ENCODE results near the gene DDX41.

Gene DDX41

DNA sequence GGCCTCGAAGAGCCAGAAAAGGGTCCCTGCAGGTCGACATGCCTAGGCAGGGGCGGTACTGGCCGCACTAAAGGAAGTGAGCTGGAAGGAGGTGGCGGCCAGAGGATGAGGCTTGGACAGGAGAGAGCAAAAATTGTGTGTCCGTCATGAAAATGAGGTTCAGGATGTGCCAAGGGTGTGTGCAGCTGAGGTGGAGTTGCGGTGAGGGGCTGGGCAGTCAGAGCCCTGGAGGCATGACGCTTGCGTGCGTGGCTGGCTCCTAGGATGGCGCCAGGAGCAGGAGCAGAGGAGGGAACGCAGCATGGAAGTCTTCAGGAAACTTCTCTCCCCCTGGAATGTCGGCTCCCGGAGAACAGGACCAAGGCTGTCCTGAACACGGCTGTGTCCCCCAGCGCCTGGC is 13.9 kb downstream of the DDX41 start:
- in situ Hi-C loops (cut with MboI; ENCODE audit: low pct_unique_long_range_greater_than_20kb, low sequenced_read_pairs), result no loop called here
- no peak for DNase-seq

DNA sequence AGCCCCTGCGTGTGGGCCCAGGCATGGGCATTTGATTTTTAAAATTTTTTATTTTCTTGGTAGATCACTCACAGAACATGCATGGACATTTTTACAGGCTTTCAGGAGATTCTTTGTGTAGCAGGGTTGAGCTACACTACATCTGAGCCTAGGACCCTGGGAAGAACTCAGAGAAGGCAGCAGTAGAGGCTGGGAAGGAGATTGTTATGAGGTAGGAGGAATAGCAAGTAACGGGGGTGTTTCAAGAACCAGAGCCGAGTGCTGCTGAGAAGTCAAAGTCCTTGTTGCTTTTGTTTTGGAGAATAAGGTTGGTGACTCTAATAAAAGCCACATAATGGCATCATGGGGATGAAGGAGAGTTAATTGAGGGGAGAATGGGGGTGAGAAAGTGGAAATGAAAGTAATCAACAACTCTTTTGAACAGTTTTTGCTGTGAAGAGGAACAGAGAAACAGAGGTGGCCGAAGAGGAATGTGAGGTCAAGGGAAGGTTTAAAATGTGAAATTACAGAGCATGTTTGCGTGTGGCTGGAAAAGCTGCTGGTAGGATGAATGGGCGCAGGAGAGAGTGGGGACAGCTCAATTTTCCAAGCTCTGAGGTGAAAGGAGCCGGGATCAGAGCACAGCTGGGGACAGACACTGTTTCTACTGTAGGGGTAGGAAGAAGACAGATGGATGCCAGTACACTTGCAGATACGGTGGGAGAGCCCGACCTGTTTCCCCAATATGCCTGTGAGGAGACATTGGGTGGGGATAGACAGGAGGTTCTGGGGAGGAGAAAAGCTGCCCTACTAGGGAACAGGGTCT is 14.7 kb downstream of the DDX41 start:
- DNase-seq, result no peak
- in situ Hi-C loops (cut with MboI; ENCODE audit: low pct_unique_long_range_greater_than_20kb, low sequenced_read_pairs), result no loop called here

DNA sequence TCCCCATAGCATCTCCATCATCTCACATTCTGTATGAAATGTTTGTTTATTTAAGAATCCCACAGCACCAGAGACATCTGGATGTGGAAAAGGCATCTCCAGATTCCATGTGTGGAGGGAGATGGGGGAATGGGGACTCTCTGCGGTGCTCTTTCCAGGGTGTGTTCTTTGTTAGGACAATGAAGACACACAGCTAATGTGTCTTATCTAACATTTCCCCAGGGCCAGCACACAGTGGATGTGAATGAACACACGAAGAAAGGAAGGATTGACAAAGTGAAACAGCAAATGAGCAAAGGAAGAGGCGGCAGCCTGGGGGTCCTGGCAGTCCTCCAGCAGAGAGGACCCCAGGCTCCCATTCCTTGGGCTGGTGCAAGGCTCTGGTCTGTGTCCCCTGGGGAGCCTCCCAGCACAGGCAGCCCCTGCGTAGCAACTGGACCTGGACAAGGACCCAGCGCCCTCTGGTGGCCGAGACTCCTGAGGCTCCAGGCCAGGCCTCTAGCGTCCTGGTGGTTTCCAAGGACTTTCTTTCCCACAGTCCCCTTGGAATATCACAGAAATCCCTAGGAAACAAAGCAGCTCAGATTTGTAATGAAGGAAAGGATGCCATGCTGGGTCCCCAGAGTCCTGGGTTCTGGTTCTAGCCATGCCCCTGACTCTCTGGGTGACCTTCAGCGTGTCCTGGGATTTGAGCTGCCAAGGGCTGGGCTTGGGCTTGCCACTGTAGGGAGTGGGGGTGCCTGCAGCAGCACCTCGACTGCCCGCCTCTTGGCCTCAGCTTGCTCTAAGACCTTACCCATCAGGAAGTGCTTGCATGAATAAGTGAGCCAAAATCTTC is 15.9 kb downstream of the DDX41 start:
- DNase-seq, result peak; percentile 78
- in situ Hi-C loops (cut with MboI; ENCODE audit: low pct_unique_long_range_greater_than_20kb, low sequenced_read_pairs), result no loop called here

DNA sequence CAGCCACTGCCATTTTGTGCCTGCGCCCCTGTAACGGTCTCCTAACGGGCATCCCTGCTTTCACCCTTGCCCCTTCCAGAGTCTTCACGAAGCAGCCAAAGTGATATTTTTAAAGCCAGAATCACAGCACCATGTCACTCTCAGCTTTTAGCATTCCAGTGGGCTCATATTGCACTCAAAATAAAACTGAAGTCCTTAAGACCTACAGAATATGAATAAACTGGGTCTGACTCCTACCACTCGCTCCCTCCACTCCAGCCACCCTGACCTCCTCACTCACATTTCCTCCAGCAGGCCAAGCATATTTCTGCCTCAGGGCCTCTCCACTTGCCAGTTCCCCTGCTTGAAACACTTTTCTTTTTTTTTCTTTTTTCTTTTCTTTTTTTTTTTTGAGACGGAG is 16.9 kb downstream of the DDX41 start:
- DNase-seq, result no peak
- in situ Hi-C loops (cut with MboI; ENCODE audit: low pct_unique_long_range_greater_than_20kb, low sequenced_read_pairs), result no loop called here

DNA sequence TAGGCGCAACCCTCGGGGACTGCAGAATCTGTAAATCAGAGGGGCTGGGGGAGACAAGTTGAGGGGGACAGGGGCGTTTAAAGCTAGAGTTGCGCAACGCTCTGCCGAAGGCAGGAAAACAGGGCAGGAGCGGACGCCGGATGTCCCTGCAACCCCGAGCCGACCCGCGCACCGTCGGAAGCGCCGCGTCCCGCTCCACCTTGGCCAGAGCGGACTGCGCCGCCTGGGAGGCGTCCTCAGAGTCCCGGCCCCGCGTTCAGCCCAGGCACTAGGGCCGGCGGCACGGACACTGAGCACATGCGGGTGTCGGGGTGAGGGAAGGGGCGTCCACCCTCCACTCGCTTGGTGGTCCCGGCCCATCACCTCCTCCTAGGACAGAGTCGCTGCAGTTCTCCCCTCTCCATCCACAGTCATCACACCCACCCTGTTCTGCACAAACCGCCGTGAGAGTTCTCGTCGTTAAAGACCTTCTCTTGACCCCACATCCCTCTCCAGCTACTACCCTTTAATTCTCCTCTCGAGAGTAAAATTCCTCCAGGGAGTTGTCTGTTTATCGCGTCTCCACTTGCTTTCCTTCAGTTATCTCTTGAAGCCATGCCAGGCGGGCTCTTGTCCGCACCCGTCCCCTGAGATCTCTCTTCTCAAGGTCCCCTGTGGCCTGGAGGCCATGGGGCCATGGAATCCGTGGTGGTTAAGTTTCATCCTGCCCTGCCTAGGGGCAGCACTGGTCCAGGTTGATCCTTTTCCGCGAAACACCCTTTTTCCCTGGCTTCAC is 18.6 kb downstream of the DDX41 start:
- DNase-seq, result no peak
- in situ Hi-C loops (cut with MboI; ENCODE audit: low pct_unique_long_range_greater_than_20kb, low sequenced_read_pairs), result no loop called here

DNA sequence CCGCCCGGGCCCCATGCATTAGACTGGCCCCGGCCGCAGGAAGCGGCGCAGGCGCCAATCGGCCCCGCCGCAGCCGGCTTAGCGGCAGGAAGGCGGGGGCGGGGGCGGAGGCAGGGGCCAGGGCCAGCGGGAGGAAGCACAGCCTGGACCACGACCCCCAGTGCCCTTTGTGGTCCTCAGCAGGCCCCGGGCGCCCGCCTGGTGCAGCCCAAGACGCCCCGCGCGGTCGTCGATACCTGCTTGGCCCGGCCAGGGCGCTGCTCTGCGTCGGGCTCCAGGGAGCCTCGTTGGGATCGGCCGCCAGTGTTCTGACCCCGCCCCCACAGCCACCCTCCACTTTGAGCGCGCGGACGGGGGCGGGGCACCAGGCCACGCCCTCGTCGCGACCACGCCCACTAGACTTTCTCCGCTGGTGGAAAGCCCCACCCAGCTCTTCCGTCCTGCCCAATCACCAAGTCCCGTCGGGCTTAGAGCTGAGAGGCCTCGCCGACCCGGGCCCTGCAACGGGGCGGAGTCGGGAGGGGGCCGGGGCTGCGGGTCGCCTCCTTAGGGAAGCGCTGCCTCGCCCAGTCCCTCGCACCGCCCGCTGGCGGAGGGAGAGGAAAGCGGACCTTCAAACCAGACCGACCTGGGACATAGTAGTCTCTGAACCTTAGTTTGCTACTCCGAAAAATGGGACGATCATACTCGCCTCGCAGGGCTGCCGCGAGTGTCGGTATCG is 19.3 kb downstream of the DDX41 start, which contains the start of gene PDLIM7:
TSS of gene PDLIM7 (minus strand) at position 313 of the 721 bp plus-strand sequence. CDS start 1,092 bp downstream, outside the sequence.
- DNase-seq, result peak; percentile 100
- in situ Hi-C loops (cut with MboI; ENCODE audit: low pct_unique_long_range_greater_than_20kb, low sequenced_read_pairs), result no loop called here

DNA sequence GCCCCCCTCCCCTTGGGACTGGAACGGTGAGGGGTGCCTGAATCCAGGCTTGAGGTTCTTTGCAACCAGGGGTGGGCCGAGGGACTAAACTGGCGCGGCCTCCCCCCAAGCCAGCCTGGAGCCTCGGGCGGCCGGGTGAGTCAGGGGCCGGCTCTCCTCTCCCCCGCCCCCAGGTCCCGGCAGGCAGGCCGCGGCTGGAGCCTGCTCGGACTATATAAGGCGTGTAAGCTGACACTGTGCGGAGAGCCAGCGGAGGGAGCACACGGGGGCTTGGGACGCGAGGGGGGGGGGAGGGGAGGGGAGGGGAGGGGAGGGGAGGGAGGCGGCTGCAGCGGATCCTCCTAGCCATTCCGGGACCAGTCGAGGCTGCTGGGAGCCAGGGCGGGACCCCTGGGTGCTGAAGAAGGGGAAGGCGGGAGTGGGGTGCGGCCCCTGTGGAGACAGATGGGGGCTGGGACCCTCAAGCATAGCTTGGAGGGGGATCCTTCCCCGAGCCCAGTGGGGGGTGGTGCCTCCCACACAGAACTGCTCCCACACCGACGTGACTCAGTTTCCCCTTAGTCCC is 20.0 kb downstream of the DDX41 start:
- peak; percentile 55 for DNase-seq
- in situ Hi-C loops (cut with MboI; ENCODE audit: low pct_unique_long_range_greater_than_20kb, low sequenced_read_pairs), result no loop called here

DNA sequence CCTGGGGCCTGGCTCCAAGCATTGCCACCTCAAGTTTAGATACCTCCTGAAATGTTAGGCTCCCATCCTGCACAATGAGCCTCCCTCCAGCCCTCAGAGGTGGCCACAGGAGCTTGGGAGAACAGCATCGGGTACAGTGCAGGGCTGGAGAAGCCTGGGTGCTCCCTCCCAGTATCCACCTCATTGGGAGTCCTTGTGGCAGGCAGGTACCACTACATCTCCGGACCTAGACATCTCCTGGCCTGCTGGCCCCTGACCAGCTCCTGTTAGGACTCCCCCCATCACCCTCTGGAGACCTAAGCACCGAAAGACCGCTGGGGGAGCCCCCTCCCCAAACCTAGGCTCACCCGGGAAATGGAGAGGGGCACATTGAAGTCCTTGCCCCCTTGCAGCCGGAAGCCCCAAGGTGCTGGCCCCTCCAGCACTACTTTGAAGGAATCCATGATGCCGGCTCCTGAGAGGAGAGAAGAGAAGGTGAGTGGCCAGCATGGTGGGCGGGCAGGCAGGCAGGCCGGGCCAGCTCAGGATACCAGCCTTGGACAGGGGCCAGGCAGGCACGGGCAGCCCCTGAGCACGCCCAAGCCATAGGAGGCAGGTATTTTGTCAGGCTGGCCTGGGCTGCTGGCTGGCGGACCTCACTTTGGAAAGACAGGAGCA is 20.6 kb downstream of the DDX41 start:
- in situ Hi-C loops (cut with MboI; ENCODE audit: low pct_unique_long_range_greater_than_20kb, low sequenced_read_pairs), result no loop called here
- no peak for DNase-seq

DNA sequence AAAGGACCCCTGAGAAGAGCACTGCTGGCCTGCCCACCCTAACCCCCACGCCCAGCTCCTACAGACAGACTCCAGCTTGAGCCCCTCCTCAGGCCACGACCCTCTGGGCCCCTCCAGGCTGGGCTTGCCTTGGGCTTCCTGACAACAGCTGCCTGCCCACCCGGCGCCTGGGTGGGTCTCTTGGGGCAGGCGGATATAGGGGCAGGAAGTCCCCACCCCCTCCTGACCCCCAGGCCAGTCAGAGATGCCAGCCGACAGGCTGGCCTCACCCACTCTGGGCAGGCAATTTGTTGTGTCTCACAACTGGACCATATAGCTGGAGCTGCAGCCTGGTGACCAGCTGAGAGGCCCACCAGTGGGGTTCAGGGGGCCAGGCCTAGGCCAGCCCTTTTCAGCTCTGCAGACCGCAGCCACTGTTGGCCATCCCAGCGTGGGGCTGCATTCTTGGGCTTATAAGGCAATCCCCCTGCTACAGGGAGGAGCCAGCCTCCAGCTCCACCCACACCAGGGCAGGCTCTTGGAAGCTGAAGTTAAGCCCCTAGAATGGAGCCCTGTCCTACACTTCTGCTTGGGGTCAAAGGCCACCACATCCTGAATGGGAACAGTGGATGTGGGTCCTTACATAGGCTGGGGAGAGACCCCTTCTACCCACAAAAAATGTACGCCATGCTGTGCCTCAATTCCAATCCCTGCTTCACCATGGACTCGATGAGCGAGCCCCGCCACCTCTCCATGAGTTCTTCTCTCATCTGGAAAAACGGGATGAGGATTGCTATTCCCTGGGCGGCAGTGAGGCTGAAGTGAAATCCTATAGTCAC is 21.3 kb downstream of the DDX41 start:
- in situ Hi-C loops (cut with MboI; ENCODE audit: low pct_unique_long_range_greater_than_20kb, low sequenced_read_pairs), result no loop called here
- DNase-seq, result no peak

DNA sequence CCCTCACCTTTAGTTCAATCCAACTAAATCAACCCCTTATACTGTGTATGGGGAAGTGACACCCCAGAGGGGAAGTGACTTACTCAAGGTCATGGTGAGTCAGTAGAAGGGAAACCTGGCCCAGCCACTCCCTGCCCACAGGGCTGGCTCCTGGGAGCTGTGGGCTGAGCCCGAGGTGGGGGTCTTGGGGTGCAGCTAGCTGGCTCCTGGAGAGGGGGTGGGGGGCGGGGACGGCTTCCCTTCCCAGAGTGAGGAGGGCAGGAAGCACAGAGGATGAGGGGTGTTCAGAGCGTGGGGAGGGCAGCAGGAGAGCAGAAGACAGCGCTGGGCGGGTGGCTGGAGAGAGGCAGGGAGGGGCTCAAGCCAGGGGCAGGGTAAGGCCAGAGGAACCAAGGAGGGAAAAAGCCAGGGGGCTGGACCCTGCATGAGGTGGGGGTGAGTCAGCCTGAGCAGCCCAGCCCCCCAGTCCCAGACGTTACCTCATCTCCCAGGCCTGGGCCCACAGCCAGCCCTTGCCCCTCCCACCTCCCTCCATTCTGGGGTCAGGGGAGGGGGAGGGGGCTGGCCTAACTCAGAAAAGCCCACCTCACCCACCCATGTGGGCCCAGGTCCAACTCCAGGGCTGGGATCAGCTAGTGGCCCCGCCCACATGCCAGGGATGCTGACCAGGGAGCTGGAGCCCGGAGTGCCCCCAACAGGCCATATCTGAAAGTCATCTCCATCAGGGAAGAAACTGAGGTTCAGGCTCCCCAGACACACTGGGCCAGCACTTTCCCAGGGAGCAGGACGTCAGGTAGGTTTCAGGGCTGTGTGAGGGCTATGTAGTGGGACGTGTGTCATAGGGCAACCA is 22.2 kb downstream of the DDX41 start:
- in situ Hi-C loops (cut with MboI; ENCODE audit: low pct_unique_long_range_greater_than_20kb, low sequenced_read_pairs), result no loop called here

DNA sequence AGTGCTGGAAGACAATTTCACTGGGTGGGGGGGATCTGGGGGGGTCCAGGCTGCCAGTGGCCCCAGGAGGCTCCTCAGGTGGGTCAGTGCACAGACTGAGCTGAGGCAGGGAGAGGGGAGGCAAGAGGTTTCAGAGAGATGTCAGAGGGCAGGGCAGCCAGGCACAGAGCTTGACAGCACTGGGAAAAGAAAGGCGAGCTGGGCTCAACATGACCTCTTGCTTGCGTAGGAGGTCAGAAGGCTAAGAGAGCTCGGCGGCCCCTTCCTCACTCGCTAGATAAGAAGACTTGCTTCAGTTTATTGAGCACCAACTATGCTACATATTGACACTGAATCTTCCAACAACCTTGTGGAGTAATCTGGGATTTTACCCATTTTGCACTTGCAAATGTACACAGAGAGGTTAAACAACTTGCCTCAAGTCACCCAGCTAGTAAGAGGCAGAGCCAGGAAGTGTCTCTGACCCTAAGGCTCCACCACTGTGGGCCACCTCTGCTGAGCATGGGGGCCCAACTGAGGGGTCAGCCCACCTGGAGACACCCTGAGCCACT is 22.9 kb downstream of the DDX41 start:
- DNase-seq, result no peak
- in situ Hi-C loops (cut with MboI; ENCODE audit: low pct_unique_long_range_greater_than_20kb, low sequenced_read_pairs), result no loop called here

More for the DNA sequence above, 22.2 kb downstream of the DDX41 start:
- peak; percentile 45 for DNase-seq

DNA sequence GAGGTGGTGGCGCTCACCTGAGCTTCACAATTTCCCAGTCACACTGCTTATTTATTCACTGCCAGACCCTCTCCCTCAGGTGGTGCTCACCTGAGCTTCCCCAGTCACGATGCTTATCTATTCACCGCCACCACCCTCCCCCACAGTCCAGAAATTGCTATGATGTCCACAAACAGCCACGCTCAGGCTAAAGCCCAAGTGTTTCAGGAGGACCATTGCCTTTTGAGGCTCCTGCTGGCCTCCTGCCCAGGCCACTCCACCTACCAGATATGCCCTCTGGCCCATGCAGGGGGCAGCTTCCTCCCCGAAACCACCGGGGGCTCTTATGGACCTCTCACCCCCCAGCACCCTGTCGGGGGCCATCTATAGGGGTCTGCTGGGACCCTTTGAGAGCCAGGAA is 23.9 kb downstream of the DDX41 start:
- in situ Hi-C loops (cut with MboI; ENCODE audit: low pct_unique_long_range_greater_than_20kb, low sequenced_read_pairs), result no loop called here

DNA sequence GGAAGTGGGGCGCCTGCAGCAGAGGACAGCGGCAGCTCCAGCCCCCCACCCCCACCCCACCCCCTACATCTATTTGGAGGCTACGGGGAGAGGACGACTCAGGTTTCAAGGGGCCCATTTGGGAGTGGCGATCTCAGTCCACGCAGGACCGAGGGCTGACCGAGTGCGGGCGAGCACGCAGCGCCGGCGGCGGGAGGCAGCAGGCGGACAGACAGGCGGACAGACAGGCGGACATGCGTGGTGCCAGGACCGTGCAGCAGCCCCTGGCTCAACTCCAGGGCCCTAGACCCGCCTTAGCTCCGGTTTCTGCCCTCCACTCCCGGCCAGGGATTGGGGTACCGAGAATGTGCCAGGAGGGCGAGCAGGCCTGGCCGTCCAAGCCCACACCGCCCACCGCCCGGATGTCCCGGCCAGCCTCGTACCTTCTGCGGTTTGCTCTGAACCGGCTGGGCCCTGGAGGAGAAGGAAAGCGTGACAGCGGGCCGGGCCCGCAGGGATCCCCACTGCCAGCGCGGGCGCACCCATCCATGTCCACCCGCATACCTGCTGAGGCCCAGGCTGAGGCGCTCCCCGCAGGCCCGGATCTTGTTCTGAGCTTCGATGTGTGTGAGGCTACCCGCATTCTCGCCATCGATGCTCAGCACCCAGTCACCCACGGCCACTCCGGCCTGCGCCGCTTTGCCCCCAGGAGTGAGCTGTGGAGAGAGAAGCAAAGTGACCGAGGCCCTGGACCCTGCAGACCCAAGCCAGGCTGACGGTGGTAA is 24.6 kb downstream of the DDX41 start:
- in situ Hi-C loops (cut with MboI; ENCODE audit: low pct_unique_long_range_greater_than_20kb, low sequenced_read_pairs), result no loop called here

More for the DNA sequence above, 23.9 kb downstream of the DDX41 start:
- no peak for DNase-seq

DNA sequence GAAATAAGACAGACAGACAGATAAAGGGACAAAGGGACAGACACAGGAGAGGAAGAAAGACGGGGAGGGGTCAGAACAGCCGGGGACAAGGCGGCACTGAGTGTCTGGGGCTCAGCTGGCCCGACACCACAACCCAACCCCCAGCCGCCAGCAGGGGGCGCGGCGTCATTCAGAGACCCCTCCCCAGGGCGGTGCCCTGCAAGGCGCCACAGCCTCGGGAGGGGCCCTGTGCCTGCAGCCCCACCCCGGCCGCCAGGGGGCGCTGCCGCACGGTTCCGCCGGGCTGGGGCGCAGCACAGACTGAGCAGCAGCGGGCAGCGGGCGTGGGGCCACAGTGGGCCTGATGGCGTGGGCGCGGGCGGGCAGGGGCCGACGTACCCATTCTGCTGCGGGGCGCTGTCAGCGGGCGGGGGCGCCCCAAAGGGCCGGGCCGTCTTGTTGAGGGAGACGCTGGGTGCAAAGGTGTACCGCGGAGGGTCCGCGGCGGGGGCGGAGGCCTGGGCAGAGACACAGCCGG is 25.3 kb downstream of the DDX41 start:
- in situ Hi-C loops (cut with MboI; ENCODE audit: low pct_unique_long_range_greater_than_20kb, low sequenced_read_pairs), result no loop called here
- peak; percentile 37 for DNase-seq

More for the DNA sequence above, 24.6 kb downstream of the DDX41 start:
- DNase-seq, result no peak

DNA sequence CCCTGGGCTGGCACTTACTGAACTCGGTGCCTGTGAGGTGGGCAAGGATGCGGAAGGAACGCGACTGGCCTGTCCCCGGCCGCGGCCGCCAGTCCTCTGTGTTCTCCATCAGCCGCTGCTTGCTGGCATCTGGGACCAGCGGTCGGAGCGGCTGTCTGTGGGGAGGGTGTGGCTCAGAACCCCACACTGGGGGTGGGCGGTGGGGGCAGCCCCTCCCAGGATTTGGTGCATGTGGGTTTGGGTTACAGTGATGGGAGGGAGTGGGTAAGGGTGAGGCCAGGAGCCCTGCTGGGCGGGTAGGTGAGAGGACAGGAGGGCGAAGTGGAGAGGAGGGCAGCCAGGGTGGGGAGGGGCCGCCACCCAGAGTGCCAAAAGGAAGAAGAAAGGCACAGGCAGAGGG is 25.8 kb downstream of the DDX41 start:
- in situ Hi-C loops (cut with MboI; ENCODE audit: low pct_unique_long_range_greater_than_20kb, low sequenced_read_pairs), result no loop called here

More for the DNA sequence above, 25.8 kb downstream of the DDX41 start:
- no peak for DNase-seq

Measured in KBM-7 (cell line).